Adrenal gland (tissue), 12 donors: Measurements from ENCODE around the gene SCYGR3. TPM values are rescaled to one million over a fixed set of nuclear protein-coding genes. Genes with fewer than 3 reads are reported as not detected.

Source experiments
- DNase-seq, 7 donors: peaks; one replicate each; pipeline ENCODE4 v3.0.0-alpha.2; 2019 to 2020
- H3K27ac ChIP-seq, 5 donors: fragments of 200-600 bp; sonication (generic) in 4 of 5; 1 replicate in 3 of 5; 2 replicates in 2 of 5; pipeline versions ENCODE4 v1.5.1 to v1.8.0; 2016 to 2020; ENCODE audit warnings: mild to moderate bottlenecking in 1 of 5
- H3K27me3 ChIP-seq: fragments of 200-600 bp; 2 replicates; pipeline ENCODE4 v1.8.0; 2021
- H3K36me3 ChIP-seq, 2 donors: fragments of 200-600 bp; replicated peaks in 1 of 2; 1 replicate in 1 of 2; 2 replicates in 1 of 2; pipeline versions ENCODE4 v1.5.1 to v1.8.0; 2018 to 2022
- H3K4me1 ChIP-seq, 2 donors: fragments of 200-600 bp; replicated peaks in 1 of 2; 1 replicate in 1 of 2; 2 replicates in 1 of 2; pipeline versions ENCODE4 v1.5.1 to v1.8.0; 2018 to 2021
- H3K4me3 ChIP-seq, 4 donors: fragments of 200-600 bp; sonication (generic) in 3 of 4; one replicate each; pipeline ENCODE4 v1.5.1; 2016 to 2018
- H3K9me3 ChIP-seq, 3 donors: fragments of 200-600 bp; sonication (generic) in 1 of 3; replicated peaks in 1 of 3; 1 replicate in 2 of 3; 2 replicates in 1 of 3; pipeline versions ENCODE4 v1.5.1 to v1.8.0; 2016 to 2021
- POLR2A ChIP-seq, 2 donors: fragments of 450-650 bp; IDR thresholded peaks; one replicate each; pipeline ENCODE4 v1.6.1; 2017; ENCODE audit warnings: antibody characterized with exemption in 2 of 2, mild to moderate bottlenecking in 2 of 2, moderate library complexity in 1 of 2
- WGBS, 4 donors: extraction: QIAGEN DNeasy Blood & Tissue Kit in 2 of 4; methylation state at CpG; one replicate each; pipeline versions ENCODE4 v1.1.5 to v1.1.7; 2013 to 2017; 5-methylcytosine and 5-hydroxymethylcytosine counted together
- intact Hi-C, 2 donors: fragments of 100-400 bp; cut with DNase I; formaldehyde crosslinking; loops; one replicate each; pipeline versions ENCODE4 v1.14.1 to v1.15.0; 2022 to 2023
- polyA plus RNA-seq, 3 donors: library from polyadenylated mRNA; stranded (reverse); fragments of 200-250 nt in 2 of 3; fragments of 350-450 nt in 1 of 3; fragmentation: Illumina TruSeq in 1 of 3; extraction: RNeasy Lipid Tissue Mini Kit (QIAGEN cat#74804) in 1 of 3; gene quantifications; one replicate each; pipeline ENCODE4 v1.2.3, GENCODE V29; 2013 to 2014
- total RNA-seq, 9 donors: library from RNA; depleted of rRNA in 4 of 9; stranded (reverse); fragments of >200 nt in 4 of 9; fragments of 120-200 nt in 1 of 9; fragmentation: NEBNext Ultra II Directional in 1 of 9; extraction: Animal tissue kit (Norgen Biotek cat#: 25700) in 1 of 9; gene quantifications; one replicate each; pipeline versions ENCODE4 v1.1.0 to v1.2.4, GENCODE V29; 2013 to 2023
- TF ChIP-seq, protein P1 (sequence below), 6 experiments: fragments of 450-650 bp in 4 of 6; fragments of 200-600 bp in 2 of 6; sonication (generic) in 1 of 6; IDR thresholded peaks; 1 replicate in 5 of 6; 2 replicates in 1 of 6; pipeline versions ENCODE4 v1.5.1 to v1.8.0; 2016 to 2021; ENCODE audit warnings: antibody characterized with exemption in 6 of 6, mild to moderate bottlenecking in 2 of 6, moderate library complexity in 1 of 6
- donor health status: healthy with polysubstance abuse.
- donor health status: Bipolar disorder and iron deficiency.
- donor health status: DM: yes; HTN: yes; CAD: no.
- donor health status: DM: no; HTN: no; CAD: no.
- donor health status: DM: no; HTN: no; CAD: no.
- donor health status: DM: yes; HTN: yes; CAD: no.

The SCYGR3 gene
- total and polyA plus RNA-seq, 12 donors, result not detected

DNA sequence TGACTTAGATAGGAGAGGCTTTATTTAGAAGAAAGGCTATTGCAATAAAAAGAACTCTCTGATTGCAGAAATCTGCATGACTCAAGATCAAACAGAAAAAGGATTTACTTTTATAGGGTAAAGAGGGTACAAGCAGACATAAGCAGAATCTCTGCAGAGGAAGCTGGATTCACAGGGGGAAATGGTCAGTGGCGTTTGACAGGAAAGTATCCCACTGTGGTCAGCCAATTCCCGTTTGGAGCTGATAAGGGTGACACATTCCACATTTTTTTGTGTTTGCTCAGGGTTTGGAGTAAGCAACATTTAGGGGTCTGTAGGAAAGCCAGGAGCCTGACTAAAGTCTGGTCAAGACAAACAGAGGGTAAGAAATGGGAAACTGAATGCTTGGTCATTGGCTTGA lies 28.0 kb upstream of the SCYGR3 start:
- H3K36me3 ChIP-seq, result no peaks in the 10 kb centered on the region
- intact Hi-C loops, result no loop called here
- WGBS, 4 donors, result 8 to 46% (median 32%) methylated on average over 2 of the region's 2 CpGs
- H3K27ac ChIP-seq, result no peak overlapping the region
- no peak for DNase-seq
- H3K27me3 ChIP-seq, result no peaks in the 10 kb centered on the region
- no peaks in the 10 kb centered on the region for H3K9me3 ChIP-seq
- no peaks in the 10 kb centered on the region for H3K4me1 ChIP-seq
- TF ChIP-seq, protein P1, sequence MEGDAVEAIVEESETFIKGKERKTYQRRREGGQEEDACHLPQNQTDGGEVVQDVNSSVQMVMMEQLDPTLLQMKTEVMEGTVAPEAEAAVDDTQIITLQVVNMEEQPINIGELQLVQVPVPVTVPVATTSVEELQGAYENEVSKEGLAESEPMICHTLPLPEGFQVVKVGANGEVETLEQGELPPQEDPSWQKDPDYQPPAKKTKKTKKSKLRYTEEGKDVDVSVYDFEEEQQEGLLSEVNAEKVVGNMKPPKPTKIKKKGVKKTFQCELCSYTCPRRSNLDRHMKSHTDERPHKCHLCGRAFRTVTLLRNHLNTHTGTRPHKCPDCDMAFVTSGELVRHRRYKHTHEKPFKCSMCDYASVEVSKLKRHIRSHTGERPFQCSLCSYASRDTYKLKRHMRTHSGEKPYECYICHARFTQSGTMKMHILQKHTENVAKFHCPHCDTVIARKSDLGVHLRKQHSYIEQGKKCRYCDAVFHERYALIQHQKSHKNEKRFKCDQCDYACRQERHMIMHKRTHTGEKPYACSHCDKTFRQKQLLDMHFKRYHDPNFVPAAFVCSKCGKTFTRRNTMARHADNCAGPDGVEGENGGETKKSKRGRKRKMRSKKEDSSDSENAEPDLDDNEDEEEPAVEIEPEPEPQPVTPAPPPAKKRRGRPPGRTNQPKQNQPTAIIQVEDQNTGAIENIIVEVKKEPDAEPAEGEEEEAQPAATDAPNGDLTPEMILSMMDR (IDR thresholded peaks at IDR 0.05), result no peak
- no peak for TF ChIP-seq POLR2A (IDR thresholded peaks at IDR 0.05)
- H3K4me3 ChIP-seq, result no peak overlapping the region

DNA sequence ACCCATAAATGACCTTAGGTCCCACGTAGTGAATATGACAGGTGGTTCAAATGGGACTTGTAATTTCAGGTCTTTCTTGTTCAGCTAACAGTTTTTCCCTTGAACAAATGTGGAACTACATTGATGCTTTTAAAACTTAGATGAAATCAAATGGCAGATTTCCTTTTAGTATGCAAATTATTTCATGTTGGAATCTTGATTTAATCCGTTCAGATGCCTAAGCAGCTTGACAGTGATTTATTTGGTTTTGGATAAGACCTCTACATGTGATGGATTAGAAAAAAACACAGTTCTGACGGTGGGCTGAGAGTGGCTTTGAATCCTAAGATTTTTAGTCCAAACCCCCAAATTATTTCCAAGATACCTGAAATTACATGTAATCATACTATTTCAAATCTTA lies 19.6 kb upstream of the SCYGR3 start:
- no peaks in the 10 kb centered on the region for H3K36me3 ChIP-seq
- H3K27me3 ChIP-seq, result peaks cover 3% of the 10 kb centered on the region
- TF ChIP-seq POLR2A (IDR thresholded peaks at IDR 0.05), result no peak
- TF ChIP-seq, protein P1 (IDR thresholded peaks at IDR 0.05), result no peak
- intact Hi-C loops, result no loop called here
- no peak overlapping the region for H3K4me3 ChIP-seq
- H3K9me3 ChIP-seq, result no peaks in the 10 kb centered on the region
- no peak for DNase-seq
- no peak overlapping the region for H3K27ac ChIP-seq
- 60 to 70% (median 63%) methylated on average over 3 of the region's 3 CpGs for WGBS, 4 donors
- H3K4me1 ChIP-seq, result no peaks in the 10 kb centered on the region

DNA sequence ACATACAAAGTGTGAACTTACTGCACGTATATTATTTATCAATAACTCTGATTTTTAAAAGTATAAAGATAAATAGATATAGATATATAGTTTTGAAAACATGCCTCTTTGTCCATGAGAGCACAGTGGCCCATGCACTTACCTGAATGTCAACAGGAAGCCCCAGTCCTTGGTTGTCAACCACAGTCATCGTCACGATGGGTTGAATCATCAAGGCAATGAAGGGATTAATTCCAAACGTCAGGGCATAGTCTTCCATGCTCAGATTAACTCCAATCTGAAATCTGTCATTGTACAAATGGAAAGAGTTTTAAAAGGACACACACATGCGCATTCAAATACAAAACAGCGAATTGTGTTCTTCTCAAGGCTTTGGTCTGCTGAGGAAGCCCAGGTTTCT lies 18.2 kb upstream of the SCYGR3 start:
- Histone ChIP-seq H3K4me3 (no peak overlapping the region), H3K9me3 (no peaks in the 10 kb centered on the region), H3K27ac (no peak overlapping the region), H3K36me3 (no peaks in the 10 kb centered on the region), H3K27me3 (peaks cover 3% of the 10 kb centered on the region), H3K4me1 (no peaks in the 10 kb centered on the region)
- WGBS, 4 donors, result 80 to 86% (median 82%) methylated on average over 6 of the region's 6 CpGs
- TF ChIP-seq, protein P1 (IDR thresholded peaks at IDR 0.05), result no peak
- no peak for TF ChIP-seq POLR2A (IDR thresholded peaks at IDR 0.05)
- intact Hi-C loops, result no loop called here
- no peak for DNase-seq

DNA sequence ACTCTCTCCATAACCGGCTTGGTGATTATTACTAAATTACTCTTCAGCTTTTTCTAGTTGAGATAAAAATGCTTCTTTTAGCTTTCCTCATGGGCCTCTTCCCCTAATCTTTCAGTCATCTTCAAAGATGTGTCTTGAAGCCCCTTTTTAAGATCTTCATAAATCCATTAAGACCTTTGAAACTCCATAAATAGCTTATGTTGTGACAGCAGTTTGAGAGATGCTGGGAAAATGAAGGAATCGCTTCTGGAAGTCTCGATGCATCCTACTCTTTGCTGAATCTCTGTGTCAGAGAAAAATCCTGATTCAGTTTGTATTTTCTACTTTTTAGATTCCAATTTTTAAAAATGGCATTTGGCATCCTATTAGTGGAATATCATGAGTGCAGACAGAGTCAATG lies 15.7 kb upstream of the SCYGR3 start:
- intact Hi-C loops, result no loop called here

More for the DNA sequence above, 15.7 kb upstream of the SCYGR3 start:
- TF ChIP-seq, protein P1 (IDR thresholded peaks at IDR 0.05), result no peak
- TF ChIP-seq POLR2A (IDR thresholded peaks at IDR 0.05), result no peak
- Histone ChIP-seq H3K36me3 (no peaks in the 10 kb centered on the region), H3K27ac (no peak overlapping the region), H3K27me3 (peaks cover under 1% of the 10 kb centered on the region), H3K4me1 (no peaks in the 10 kb centered on the region), H3K4me3 (no peak overlapping the region), H3K9me3 (no peaks in the 10 kb centered on the region)
- no peak for DNase-seq
- 75 to 88% (median 81%) methylated on average over 3 of the region's 3 CpGs for WGBS, 4 donors
